ENCODE results near the gene DNAJB6. TPM values are rescaled to one million over a fixed set of nuclear protein-coding genes. Genes with fewer than 3 reads are reported as not detected.
"Not testable (repeated sequence)": the region's sequence is repeated elsewhere in the genome, so short reads cannot be mapped to it uniquely, and the experiment has no call there.

DNAJB6 gene
- total RNA-seq, 1 donor from 2014 or later = 147 TPM

DNA sequence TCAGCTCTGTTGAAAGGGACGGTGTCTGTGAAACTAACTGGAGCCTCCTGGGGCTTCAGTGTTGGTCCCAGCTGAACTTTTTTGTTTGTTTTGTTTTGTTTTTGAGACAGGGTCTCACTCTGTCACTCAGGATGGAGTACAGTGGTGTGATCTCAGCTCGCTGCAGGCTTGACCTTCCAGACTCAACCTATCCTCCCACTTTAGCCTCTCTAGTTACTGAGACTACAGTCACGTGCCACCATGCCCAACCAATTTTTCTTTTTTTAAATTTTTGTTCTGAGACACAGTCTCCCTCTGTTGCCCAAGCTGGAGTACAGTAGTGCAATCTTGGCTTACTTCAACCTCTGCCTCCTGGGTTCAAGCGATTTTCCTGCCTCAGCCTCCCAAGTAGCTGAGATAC is 13.4 kb upstream of the DNAJB6 start:
- no peak for DNase-seq

GRCh38 chr7:157329447-157329846 is 7.4 kb upstream of the DNAJB6 start:
- DNase-seq = no peak

DNA sequence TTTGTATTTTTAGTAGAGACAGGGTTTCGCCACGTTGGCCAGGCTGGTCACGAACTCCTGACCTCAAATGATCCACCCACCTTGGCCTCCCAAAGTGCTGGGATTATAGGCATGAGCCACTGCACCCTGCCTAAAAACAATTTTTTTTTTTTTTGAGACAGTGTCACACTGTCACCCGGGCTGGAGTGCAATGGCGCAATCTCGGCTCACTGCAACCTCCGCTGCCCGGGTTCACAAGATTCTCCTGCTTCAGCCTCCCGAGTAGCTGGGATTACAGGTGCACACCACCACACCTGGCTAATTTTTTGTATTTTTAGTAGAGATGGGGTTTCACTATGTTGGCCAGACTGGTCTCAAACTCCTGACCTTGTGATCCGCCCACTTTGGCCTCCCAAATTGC is 6.2 kb upstream of the DNAJB6 start:
- not testable (repeated sequence) for DNase-seq

DNA sequence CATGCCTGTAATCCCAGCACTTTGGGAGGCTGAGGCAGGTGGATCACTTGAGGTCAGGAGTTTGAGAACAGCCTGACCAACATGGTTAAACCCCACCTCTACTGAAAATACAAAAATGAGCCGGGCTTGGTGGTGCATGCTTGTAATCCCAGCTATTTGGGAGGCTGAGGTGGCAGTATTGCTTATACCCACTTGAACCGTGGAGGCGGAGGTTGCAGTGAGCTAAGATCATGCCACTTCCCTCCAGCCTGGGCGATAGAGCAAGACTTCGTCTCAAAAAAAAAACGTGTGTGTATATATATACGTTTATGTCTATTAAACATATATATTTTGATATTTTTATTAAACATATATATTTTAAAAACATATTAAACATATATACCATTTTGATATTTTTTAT is 5.8 kb upstream of the DNAJB6 start:
- not testable (repeated sequence) for DNase-seq

GRCh38 chr7:157335236-157335635 is 1.6 kb upstream of the DNAJB6 start:
- no peak for DNase-seq

GRCh38 chr7:157335991-157336382 is 817 bp upstream of the DNAJB6 start:
- no peak for DNase-seq

DNA sequence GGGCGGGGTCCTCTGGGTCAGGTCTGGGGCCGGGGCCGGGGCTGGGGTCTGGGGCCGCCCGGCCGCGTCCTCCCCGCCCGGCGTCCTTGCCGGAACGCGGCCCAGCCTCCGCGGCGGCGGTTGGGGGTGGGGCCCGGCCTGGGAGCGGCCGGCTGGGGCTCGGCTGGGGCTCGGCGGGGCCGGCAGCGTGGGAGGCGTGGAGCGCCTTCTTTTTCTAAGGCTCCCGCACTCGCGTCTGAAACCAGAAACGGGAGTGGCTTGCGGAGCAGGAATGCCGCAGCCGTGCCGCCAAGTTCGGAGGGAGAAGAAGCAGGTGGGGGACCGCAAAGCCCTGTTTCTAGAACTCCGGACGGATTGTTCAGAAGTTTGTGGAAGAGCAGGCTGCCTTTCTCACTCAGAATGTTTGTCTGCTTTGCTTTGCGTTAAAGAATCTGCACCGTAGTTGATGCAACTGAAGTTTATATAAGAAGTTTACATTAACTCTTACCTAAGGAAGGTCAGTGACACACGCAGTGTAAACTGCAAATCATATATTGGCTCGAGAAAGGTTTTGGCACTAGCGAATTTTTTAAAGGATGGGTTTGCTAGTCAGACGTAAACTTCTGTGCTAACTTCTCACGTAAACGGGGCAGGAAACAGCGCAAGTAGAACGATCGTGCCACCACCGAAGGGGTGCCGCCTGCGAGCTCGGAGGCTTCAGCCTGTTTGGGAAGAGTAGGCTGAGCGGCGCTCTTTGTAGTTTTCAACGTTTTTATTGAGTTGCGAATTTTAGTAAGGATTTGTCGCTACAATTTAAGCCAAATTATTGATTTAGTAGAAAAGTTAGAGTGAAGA is 729 bp downstream of the DNAJB6 start:
- peak; percentile 72 for DNase-seq

- DNase-seq = peak; percentile 88
These were observed 3.2 kb downstream of the DNAJB6 start for GRCh38 chr7:157339777-157340677.

DNA sequence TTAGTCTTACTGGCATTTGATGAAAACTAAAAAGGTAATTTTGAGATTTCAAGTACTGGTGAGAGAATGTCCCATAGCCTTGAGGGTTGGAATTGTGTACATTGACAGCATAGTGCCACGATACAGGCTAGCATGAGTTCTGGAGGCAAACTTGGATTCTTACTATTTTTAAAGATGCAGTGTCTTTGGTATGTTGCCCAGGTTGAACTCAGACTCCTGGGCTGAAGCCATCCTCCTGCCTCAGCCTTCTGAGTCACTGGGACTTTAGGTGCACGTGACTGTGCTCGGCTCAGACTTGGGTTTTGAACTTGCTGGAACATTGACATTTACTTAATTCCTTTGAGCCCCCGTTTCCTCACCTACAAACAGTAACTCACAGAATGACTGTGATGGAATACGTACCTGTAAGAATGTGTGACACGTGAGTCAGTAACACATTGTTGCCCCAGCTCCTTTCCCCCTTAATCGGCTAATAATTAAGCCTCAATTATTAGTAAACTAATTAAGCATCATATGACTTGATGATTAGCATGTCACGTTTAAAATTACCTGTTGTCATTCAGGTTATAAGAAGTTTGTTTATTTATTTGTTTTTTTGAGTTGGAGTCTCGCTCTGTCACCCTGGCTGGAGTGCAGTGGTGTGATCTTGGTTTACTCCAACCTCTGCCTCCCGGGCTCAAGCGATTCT is 10.6 kb downstream of the DNAJB6 start:
- no peak for DNase-seq

- DNase-seq = no peak
These were observed 11.7 kb downstream of the DNAJB6 start for GRCh38 chr7:157348548-157348947.

GRCh38 chr7:157352516-157352915 is 15.7 kb downstream of the DNAJB6 start:
- no peak for DNase-seq

DNA sequence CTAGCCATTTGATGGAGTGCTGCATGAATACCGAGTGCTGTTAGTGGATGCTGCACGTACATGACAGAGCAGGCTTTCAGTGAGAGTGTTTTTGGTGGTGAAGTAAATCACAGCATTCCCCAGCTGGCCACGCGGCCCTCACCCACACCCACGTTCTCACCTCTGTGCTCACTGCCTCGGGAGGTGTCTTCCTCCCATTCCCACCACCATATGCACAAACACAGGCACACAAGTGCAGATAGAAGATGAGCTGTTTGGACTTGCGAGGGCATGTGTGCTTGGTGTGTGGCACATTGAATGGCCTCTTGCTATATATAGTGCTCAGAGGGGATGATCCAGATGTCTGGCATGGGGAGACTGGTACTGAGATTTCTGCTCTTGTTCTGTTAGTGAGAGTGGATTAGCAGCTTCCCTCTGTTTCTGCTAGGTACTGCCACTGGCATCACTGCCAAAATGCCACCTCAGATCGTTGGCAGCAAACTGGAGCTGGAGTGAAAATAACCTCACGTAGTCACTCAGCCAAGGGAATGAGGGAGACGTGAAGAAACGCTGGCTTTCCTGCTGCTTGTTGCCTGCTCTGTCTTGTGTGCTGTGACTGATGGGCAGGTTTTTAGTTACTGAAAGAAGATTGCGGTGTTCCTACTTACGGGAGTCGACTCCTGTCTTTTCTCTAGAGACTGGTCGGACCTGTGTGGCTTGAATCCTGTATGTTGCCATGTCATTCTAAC is 19.1 kb downstream of the DNAJB6 start:
- peak; percentile 64 for DNase-seq

GRCh38 chr7:157357129-157358040 is 20.6 kb downstream of the DNAJB6 start:
- no peak for DNase-seq

GRCh38 chr7:157358041-157358752 is 21.4 kb downstream of the DNAJB6 start:
- DNase-seq = no peak

DNA sequence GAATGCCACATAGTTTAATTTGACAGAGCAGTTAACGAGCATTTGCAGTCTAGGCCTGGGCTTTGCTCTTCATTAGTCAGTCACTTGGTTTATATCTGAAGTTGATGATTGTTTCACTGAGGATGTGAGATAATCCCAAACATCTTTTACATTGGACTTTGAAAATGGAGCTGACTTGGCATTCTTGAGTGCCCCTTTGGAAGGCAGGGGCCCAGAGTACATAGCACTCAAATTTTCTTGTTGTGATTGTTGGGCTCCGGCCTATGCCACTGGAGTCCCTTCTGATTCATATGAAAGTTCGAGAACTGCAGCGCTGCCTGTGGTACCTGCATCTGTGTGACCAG is 21.9 kb downstream of the DNAJB6 start:
- no peak for DNase-seq

DNA sequence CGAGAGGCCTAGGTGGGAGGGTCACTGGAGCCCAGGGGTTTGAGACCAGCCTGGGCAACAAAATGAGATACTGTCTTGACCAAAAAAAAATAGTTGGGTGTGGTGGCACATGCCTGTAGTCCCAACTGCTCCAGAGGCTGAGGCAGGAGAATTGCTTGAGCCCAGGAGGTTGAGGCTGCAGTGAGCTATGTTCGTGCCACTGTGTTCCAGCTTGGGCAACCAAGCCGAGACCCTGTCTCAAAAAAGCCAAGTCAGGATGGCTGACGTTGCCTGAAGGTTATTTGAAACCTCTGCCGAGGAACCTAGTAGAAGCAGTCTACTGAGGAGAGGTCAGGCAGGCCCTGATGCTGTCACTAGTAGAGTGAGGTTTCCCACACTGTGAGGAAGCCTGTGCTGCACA is 22.8 kb downstream of the DNAJB6 start:
- no peak for DNase-seq

- no peak for DNase-seq
These were observed 23.8 kb downstream of the DNAJB6 start for GRCh38 chr7:157360483-157361025.

GRCh38 chr7:157361537-157361936 is 24.7 kb downstream of the DNAJB6 start:
- no peak for DNase-seq

DNA sequence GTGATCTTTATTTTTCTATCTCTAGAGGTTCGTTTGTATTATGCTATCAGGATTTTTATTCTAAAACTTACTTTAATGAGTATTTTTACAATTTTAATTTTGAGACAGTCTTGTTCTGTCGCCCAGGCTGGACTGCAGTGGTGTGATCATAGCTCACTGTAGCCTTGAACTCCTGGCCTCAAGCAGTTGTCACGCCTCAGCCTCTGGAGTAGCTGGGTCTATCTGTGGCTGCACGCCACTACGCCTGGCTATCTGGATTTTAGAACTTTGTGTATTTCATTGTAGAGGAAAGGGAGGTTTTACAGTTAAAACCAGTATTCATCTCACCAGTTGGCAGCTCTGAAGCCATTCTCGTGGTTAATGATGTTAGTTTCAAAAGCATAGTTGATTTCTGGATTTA is 25.9 kb downstream of the DNAJB6 start:
- DNase-seq = no peak

DNA sequence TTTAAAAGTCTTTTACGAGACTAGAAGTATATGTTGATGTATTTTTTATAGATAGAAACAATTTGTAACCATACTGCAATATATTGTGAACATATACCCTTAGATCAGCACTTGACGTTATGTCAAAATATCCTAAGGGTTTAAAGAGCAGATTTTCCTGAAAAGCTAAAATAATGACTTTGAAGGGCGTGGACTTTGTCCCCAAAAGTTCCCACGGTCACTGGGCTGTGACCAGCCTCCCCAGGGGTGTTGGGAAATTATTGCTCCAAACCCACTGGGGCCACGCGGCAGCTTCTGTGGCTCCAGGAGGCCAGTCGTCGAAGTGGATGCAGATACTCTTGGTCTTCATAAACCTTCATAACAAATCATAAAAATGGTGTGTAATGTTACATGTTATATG is 29.9 kb downstream of the DNAJB6 start:
- no peak for DNase-seq
